Endothelial cell of umbilical vein (primary cell): ENCODE results near the gene ERAP2. TPM values are rescaled to one million over a fixed set of nuclear protein-coding genes. Genes with fewer than 3 reads are reported as not detected.

Experiments
- BruUV-seq: library from RNA; stranded (reverse); fragments of 400-500 nt; replicated peaks from 2 replicates; lab custom pipeline; 2021; lab: Mats Ljungman, UMichigan
- CTCF ChIA-PET: fragments of 300-600, 350-600 bp; sonication (Branson Sonifier 250); formaldehyde crosslinking; loops from one replicate; lab custom pipeline; 2021; ENCODE audit warnings: antibody characterized with exemption, inconsistent platforms; lab: Charles Lee
- POLR2A ChIA-PET: fragments of 300-600, 350-600 bp; sonication (Branson Sonifier 250); formaldehyde crosslinking; loops from one replicate; lab custom pipeline; 2021; ENCODE audit warnings: antibody characterized with exemption, inconsistent platforms; lab: Charles Lee
- DNase-seq: peaks from one replicate; pipeline ENCODE4 v3.0.0-alpha.2; 2011; ENCODE audit warnings: low read depth, low spot score
- FAIRE-seq: peaks from 2 replicates; lab custom pipeline; 2011; peaks lifted over from hg19 to GRCh38; lab: Jason Lieb, UNC
- H2AFZ ChIP-seq: 2 replicates; pipeline ENCODE4 v1.6.0; 2012; ENCODE audit warnings: low read depth, low read length, control low read depth, inconsistent platforms
- H3K27ac ChIP-seq: 2 replicates; pipeline ENCODE4 v1.5.1; 2011; ENCODE audit warnings: low read depth, mild to moderate bottlenecking, control low read depth, low read length, moderate library complexity; ENCODE audit not compliant: insufficient read depth
- H3K27me3 ChIP-seq, 2 experiments: 2 replicates each; pipeline versions ENCODE4 v1.6.0 to v1.6.1; 2011; ENCODE audit warnings: low read length in 2 of 2, mixed read lengths in 1 of 2; ENCODE audit not compliant: control insufficient read depth in 2 of 2, insufficient read depth in 2 of 2
- H3K36me3 ChIP-seq, 2 experiments: 2 replicates in 1 of 2; 3 replicates in 1 of 2; pipeline ENCODE4 v1.5.1; 2011; ENCODE audit warnings: low read length in 2 of 2, mild to moderate bottlenecking in 1 of 2, moderate library complexity in 1 of 2; ENCODE audit not compliant: control insufficient read depth in 2 of 2, insufficient read depth in 2 of 2; ENCODE audit errors: extremely low read depth in 1 of 2
- H3K4me1 ChIP-seq: 3 replicates; pipeline ENCODE4 v1.5.1; 2011; ENCODE audit warnings: mild to moderate bottlenecking, low read length; ENCODE audit not compliant: control insufficient read depth, insufficient read depth; ENCODE audit errors: extremely low read depth
- H3K4me2 ChIP-seq: 2 replicates; pipeline ENCODE4 v1.6.1; 2011; ENCODE audit warnings: low read length, control low read depth, mixed read lengths; ENCODE audit not compliant: insufficient read depth
- H3K4me3 ChIP-seq, 3 experiments: fragments of 200-600 bp in 1 of 3; sonication (generic), shearing (Covaris generic) in 1 of 3; replicated peaks in 1 of 3; 2 replicates each; pipeline ENCODE4 v1.5.1; 2011 to 2016; ENCODE audit warnings: control low read depth in 3 of 3, low read length in 3 of 3, mild to moderate bottlenecking in 2 of 3, inconsistent platforms in 1 of 3, low read depth in 1 of 3, moderate library complexity in 1 of 3; ENCODE audit not compliant: insufficient read depth in 1 of 3
- H3K79me2 ChIP-seq: 2 replicates; pipeline ENCODE4 v1.6.0; 2012; ENCODE audit warnings: low read length, inconsistent platforms; ENCODE audit not compliant: control insufficient read depth, insufficient read depth
- H3K9ac ChIP-seq: replicated peaks from 2 replicates; pipeline ENCODE3; 2011; ENCODE audit warnings: low read length, control low read depth; ENCODE audit not compliant: insufficient read depth; ENCODE audit errors: extremely low read depth
- H3K9me1 ChIP-seq: replicated peaks from 3 replicates; pipeline ENCODE4 v1.6.0; 2011; ENCODE audit warnings: mild to moderate bottlenecking, low read length; ENCODE audit not compliant: control insufficient read depth, insufficient read depth; ENCODE audit errors: extremely low read depth
- H3K9me3 ChIP-seq: replicated peaks from 2 replicates; pipeline ENCODE4 v1.5.1; 2012; ENCODE audit warnings: low read length, inconsistent platforms; ENCODE audit not compliant: control insufficient read depth, insufficient read depth
- H4K20me1 ChIP-seq: replicated peaks from 2 replicates; pipeline ENCODE3; 2011; ENCODE audit warnings: mild to moderate bottlenecking, low read length; ENCODE audit not compliant: control insufficient read depth, insufficient read depth; ENCODE audit errors: extremely low read depth
- CTCF ChIP-seq, 2 donors: IDR thresholded peaks; 1 replicate in 1 of 2; 2 replicates in 1 of 2; pipeline ENCODE4 v1.5.1; 2011; ENCODE audit warnings: low read length in 2 of 2, mild to moderate bottlenecking in 2 of 2, moderate library complexity in 2 of 2, control low read depth in 1 of 2, inconsistent platforms in 1 of 2, low read depth in 1 of 2; ENCODE audit not compliant: insufficient read depth in 1 of 2; ENCODE audit errors: extremely low read depth in 1 of 2
- FOS ChIP-seq: IDR thresholded peaks from 2 replicates; pipeline ENCODE4 v1.6.1; 2011; ENCODE audit warnings: mild to moderate bottlenecking, low read length, moderate library complexity, borderline replicate concordance; ENCODE audit not compliant: insufficient read depth
- GATA2 ChIP-seq: IDR thresholded peaks from 2 replicates; pipeline ENCODE4 v1.7.0; 2011; ENCODE audit warnings: low read depth, mild to moderate bottlenecking, moderate library complexity, mixed read lengths, low read length; ENCODE audit not compliant: insufficient read length, insufficient read depth
- MAX ChIP-seq: IDR thresholded peaks from 2 replicates; pipeline ENCODE4 v1.6.1; 2011; ENCODE audit not compliant: insufficient read depth, insufficient read length
- MYC ChIP-seq: IDR thresholded peaks from one replicate; pipeline ENCODE4 v1.6.1; 2011; ENCODE audit warnings: mild to moderate bottlenecking, low read depth, low read length
- POLR2A ChIP-seq: IDR thresholded peaks from 2 replicates; pipeline ENCODE4 v1.6.1; 2012; ENCODE audit warnings: low read depth, mild to moderate bottlenecking, control low read depth, low read length
- POLR2AphosphoS5 ChIP-seq: IDR thresholded peaks from 2 replicates; pipeline ENCODE4 v1.6.1; 2012; ENCODE audit warnings: low read depth, mild to moderate bottlenecking, control low read depth, low read length, moderate library complexity; ENCODE audit not compliant: insufficient read depth
- dilution Hi-C: fragments of 300-500 bp; cut with MboI; formaldehyde crosslinking; loops from one replicate; pipeline ENCODE4 v1.15.0; 2019; ENCODE audit warnings: low sequenced_read_pairs; ENCODE audit not compliant: extremely low pct_ligation_motif_present
- intact Hi-C: fragments of 100-400 bp; cut with micrococcal nuclease; formaldehyde crosslinking; loops from one replicate; pipeline ENCODE4 v1.10.0; 2022
- polyA plus RNA-seq, 4 experiments: library from polyadenylated mRNA; depleted of rRNA in 3 of 4; stranded (reverse) in 3 of 4; unstranded in 1 of 4; fragments of >200 nt; gene quantifications; 2 replicates each; pipeline versions ENCODE4 v1.2.1 to v1.2.3, GENCODE V29; 2011 to 2012; ENCODE audit warnings: missing spikeins in 1 of 4
- total RNA-seq: library from RNA; stranded (reverse); gene quantifications from 2 replicates; pipeline ENCODE4 v1.2.3, GENCODE V29; 2021

ERAP2 gene
- total and polyA plus RNA-seq, 2 donors (not counting 3 experiments of a cell fraction or from before 2014, with no cell fraction given) = 3.1 to 10.0 TPM

- DNase-seq (no peak), FAIRE-seq (no peak)
Measured at GRCh38 chr5:96856371-96856770, 19.9 kb upstream of the ERAP2 start.

More at GRCh38 chr5:96856371-96856770, 19.9 kb upstream of the ERAP2 start:
- intact Hi-C loops = no loop called here
- no peak overlapping the region for H3K9ac ChIP-seq
- no peaks in the 10 kb centered on the region for H3K9me3 ChIP-seq
- ChIA-PET POLR2A (no interaction called here), CTCF (interaction anchor here (1.7 to 4.6 kb wide), 2 partner anchors 13 to 18 kb away, joined by 4 to 24 read pairs; no protein-coding TSS in a partner anchor)
- no peaks in the 10 kb centered on the region for H3K9me1 ChIP-seq
- no peaks in the 10 kb centered on the region for H3K36me3 ChIP-seq
- BruUV-seq = no TSS peak
- H2AFZ ChIP-seq = no peak overlapping the region
- H3K79me2 ChIP-seq = no peaks in the 10 kb centered on the region
- H3K4me3 ChIP-seq = no peak overlapping the region
- dilution Hi-C loops = no loop called here
- H4K20me1 ChIP-seq = no peaks in the 10 kb centered on the region
- H3K27ac ChIP-seq = no peak overlapping the region
- no peaks in the 10 kb centered on the region for H3K4me1 ChIP-seq
- no peak overlapping the region for H3K4me2 ChIP-seq
- no peaks in the 10 kb centered on the region for H3K27me3 ChIP-seq
- TF ChIP-seq FOS = no peak
- TF ChIP-seq CTCF (IDR thresholded peaks at IDR 0.05; ENCODE audit: extremely low read depth in 1 of 2, insufficient read depth in 1 of 2, low read depth in 1 of 2, low read length in 2 of 2) = no peak
- no peak for TF ChIP-seq MAX
- no peak for TF ChIP-seq MYC
- TF ChIP-seq GATA2 = no peak
- TF ChIP-seq POLR2AphosphoS5 = no peak
- TF ChIP-seq POLR2A = no peak
